HTERT RPE-1 (cell line): ENCODE measurements around the gene SMIM24.
"Not testable (repeated sequence)": the region's sequence is repeated elsewhere in the genome, so short reads cannot be mapped to it uniquely, and the experiment has no call there.

ENCODE experiments used
- in situ Hi-C: fragments of 300-500 bp; cut with MboI; formaldehyde crosslinking; loops from 4 replicates; pipeline ENCODE4 v1.14.3; 2020; ENCODE audit warnings: low sequenced_read_pairs

Gene SMIM24

GRCh38 chr19:3480383-3481091 lies at the start of gene SMIM24:
SMIM24 (minus strand) TSS chr19:3480525; CDS start chr19:3480463, 62 bp downstream.
- in situ Hi-C loops: loop anchor here (25.0 kb wide), 1 partner anchor 168 kb away; no protein-coding TSS in a partner anchor

- in situ Hi-C loops: not testable (repeated sequence)
Observed at GRCh38 chr19:3529299-3529698, 49.0 kb upstream of the SMIM24 start.

- in situ Hi-C loops: no loop called here
Observed at GRCh38 chr19:3528539-3529211, 48.4 kb upstream of the SMIM24 start.

GRCh38 chr19:3528080-3528479 lies 47.8 kb upstream of the SMIM24 start:
- in situ Hi-C loops: no loop called here

GRCh38 chr19:3527238-3527910 lies 47.0 kb upstream of the SMIM24 start:
- in situ Hi-C loops: no loop called here

GRCh38 chr19:3526507-3527237 lies 46.3 kb upstream of the SMIM24 start:
- in situ Hi-C loops: no loop called here

- in situ Hi-C loops: no loop called here
Observed at GRCh38 chr19:3524904-3525451, 44.7 kb upstream of the SMIM24 start.

- in situ Hi-C loops: no loop called here
Observed at GRCh38 chr19:3524078-3524842, 43.9 kb upstream of the SMIM24 start.

GRCh38 chr19:3523361-3524077 lies 43.2 kb upstream of the SMIM24 start:
- in situ Hi-C loops: no loop called here

- in situ Hi-C loops: no loop called here
Observed at GRCh38 chr19:3522421-3523360, 42.4 kb upstream of the SMIM24 start.

GRCh38 chr19:3521104-3521445 lies 40.8 kb upstream of the SMIM24 start:
- in situ Hi-C loops: no loop called here

- in situ Hi-C loops: no loop called here
Observed at GRCh38 chr19:3520166-3521103, 40.1 kb upstream of the SMIM24 start.

GRCh38 chr19:3519126-3519525 lies 38.8 kb upstream of the SMIM24 start:
- in situ Hi-C loops: no loop called here

- in situ Hi-C loops: no loop called here
Observed at GRCh38 chr19:3518659-3519058, 38.3 kb upstream of the SMIM24 start.

GRCh38 chr19:3518255-3518654 lies 37.9 kb upstream of the SMIM24 start:
- in situ Hi-C loops: no loop called here

GRCh38 chr19:3517638-3518037 lies 37.3 kb upstream of the SMIM24 start:
- in situ Hi-C loops: no loop called here

- in situ Hi-C loops: no loop called here
Observed at GRCh38 chr19:3516675-3517207, 36.4 kb upstream of the SMIM24 start.
